Measurements from ENCODE around the gene PPP2R5D.

The PPP2R5D gene

GRCh38 chr6:42963179-42963854 is 21.1 kb upstream of the PPP2R5D start:
- DNase-seq (ENCODE audit: low read depth, low spot score) = no peak

- DNase-seq (ENCODE audit: low read depth, low spot score) = no peak
These were observed 20.3 kb upstream of the PPP2R5D start for GRCh38 chr6:42963855-42964605.

GRCh38 chr6:42966571-42966970 is 17.8 kb upstream of the PPP2R5D start:
- no peak for DNase-seq (ENCODE audit: low read depth, low spot score)

- DNase-seq (ENCODE audit: low read depth, low spot score) = no peak
These were observed 17.1 kb upstream of the PPP2R5D start for GRCh38 chr6:42967228-42967627.

GRCh38 chr6:42968126-42968701 is 16.2 kb upstream of the PPP2R5D start:
- DNase-seq (ENCODE audit: low read depth, low spot score) = no peak

- no peak for DNase-seq (ENCODE audit: low read depth, low spot score)
These were observed 15.6 kb upstream of the PPP2R5D start for GRCh38 chr6:42968783-42969182.

GRCh38 chr6:42969431-42969830 is 14.9 kb upstream of the PPP2R5D start:
- no peak for DNase-seq (ENCODE audit: low read depth, low spot score)

- DNase-seq (ENCODE audit: low read depth, low spot score) = no peak
These were observed 14.4 kb upstream of the PPP2R5D start for GRCh38 chr6:42969934-42970333.

- no peak for DNase-seq (ENCODE audit: low read depth, low spot score)
These were observed 13.3 kb upstream of the PPP2R5D start for GRCh38 chr6:42970871-42971612.

GRCh38 chr6:42971746-42972327 is 12.5 kb upstream of the PPP2R5D start:
- DNase-seq (ENCODE audit: low read depth, low spot score) = no peak

GRCh38 chr6:42973926-42974325 is 10.4 kb upstream of the PPP2R5D start:
- no peak for DNase-seq (ENCODE audit: low read depth, low spot score)

- no peak for DNase-seq (ENCODE audit: low read depth, low spot score)
These were observed 9.4 kb upstream of the PPP2R5D start for GRCh38 chr6:42974919-42975505.

GRCh38 chr6:42978487-42978838 is 5.9 kb upstream of the PPP2R5D start:
- DNase-seq (ENCODE audit: low read depth, low spot score) = no peak

- DNase-seq (ENCODE audit: low read depth, low spot score) = peak; percentile 77
These were observed 5.4 kb upstream of the PPP2R5D start, which contains the start of gene PEX6 for GRCh38 chr6:42978839-42979522. PEX6 (minus strand) TSS chr6:42979181; CDS start chr6:42979150, 31 bp downstream.

GRCh38 chr6:42979523-42980177 is 4.7 kb upstream of the PPP2R5D start:
- DNase-seq (ENCODE audit: low read depth, low spot score) = no peak

GRCh38 chr6:42981836-42982235 is 2.5 kb upstream of the PPP2R5D start:
- no peak for DNase-seq (ENCODE audit: low read depth, low spot score)

GRCh38 chr6:42984924-42985475 is 630 bp downstream of the PPP2R5D start:
- DNase-seq (ENCODE audit: low read depth, low spot score) = no peak

- no peak for DNase-seq (ENCODE audit: low read depth, low spot score)
These were observed 3.4 kb downstream of the PPP2R5D start for GRCh38 chr6:42987533-42988451.

- DNase-seq (ENCODE audit: low read depth, low spot score) = no peak
These were observed 4.2 kb downstream of the PPP2R5D start for GRCh38 chr6:42988486-42989020.
